Measurements from ENCODE around the gene STK17A.

Gene STK17A

GRCh38 chr7:43612128-43612527, 29.2 kb downstream of the STK17A start:
- no peak overlapping the region for H3K4me2 ChIP-seq (ENCODE audit: low read depth, low read length, poor library complexity, severe bottlenecking)

GRCh38 chr7:43612599-43613589, 30.0 kb downstream of the STK17A start:
- Histone ChIP-seq H3K36me3 (ENCODE audit: insufficient read depth, low read length) (peaks cover 81% of the 10 kb centered on the region), H3K4me1 (ENCODE audit: insufficient read depth, low read length, poor library complexity, severe bottlenecking) (no peaks in the 10 kb centered on the region), H3K9ac (ENCODE audit: low read depth, low read length, poor library complexity, severe bottlenecking) (no peak overlapping the region), H3K79me2 (ENCODE audit: insufficient read depth, low read length) (peaks cover 73% of the 10 kb centered on the region; the same call in 1 of the 2 replicates), H3K4me3 (ENCODE audit: low read length, poor library complexity, severe bottlenecking) (no peak overlapping the region), H3K4me2 (ENCODE audit: low read depth, low read length, poor library complexity, severe bottlenecking) (no peak overlapping the region), H3K9me3 (ENCODE audit: insufficient read depth, low read depth, low read length) (no peaks in the 10 kb centered on the region), H4K20me1 (ENCODE audit: insufficient read depth, low read length, poor library complexity, severe bottlenecking) (peaks cover 35% of the 10 kb centered on the region), H3K27me3 (ENCODE audit: insufficient read depth, low read length, poor library complexity, severe bottlenecking) (no peaks in the 10 kb centered on the region), H3K9me2 (replicated peaks; ENCODE audit: low read depth, low read length) (no peaks in the 10 kb centered on the region), H3F3A (ENCODE audit: low read depth) (no peaks in the 10 kb centered on the region), H2AFZ (ENCODE audit: low read length) (no peak overlapping the region)
- TF ChIP-seq EZH2phosphoT487 (IDR thresholded peaks at IDR 0.05; ENCODE audit: borderline replicate concordance) = no peak
- TF ChIP-seq CTCF (conservative IDR thresholded peaks at IDR 0.05; ENCODE audit: low read length) = no peak

More at GRCh38 chr7:43612128-43612527, 29.2 kb downstream of the STK17A start:
- Histone ChIP-seq H3K4me3 (ENCODE audit: low read length, poor library complexity, severe bottlenecking) (no peak overlapping the region), H3K4me1 (ENCODE audit: insufficient read depth, low read length, poor library complexity, severe bottlenecking) (no peaks in the 10 kb centered on the region), H3K9me3 (ENCODE audit: insufficient read depth, low read depth, low read length) (no peaks in the 10 kb centered on the region), H3K9me2 (replicated peaks; ENCODE audit: low read depth, low read length) (no peaks in the 10 kb centered on the region), H2AFZ (ENCODE audit: low read length) (no peak overlapping the region), H3K36me3 (ENCODE audit: insufficient read depth, low read length) (peaks cover 78% of the 10 kb centered on the region), H4K20me1 (ENCODE audit: insufficient read depth, low read length, poor library complexity, severe bottlenecking) (peaks cover 35% of the 10 kb centered on the region), H3K9ac (ENCODE audit: low read depth, low read length, poor library complexity, severe bottlenecking) (no peak overlapping the region), H3K79me2 (ENCODE audit: insufficient read depth, low read length) (peaks cover 75% of the 10 kb centered on the region; the same call in 1 of the 2 replicates), H3F3A (ENCODE audit: low read depth) (no peaks in the 10 kb centered on the region), H3K27me3 (ENCODE audit: insufficient read depth, low read length, poor library complexity, severe bottlenecking) (no peaks in the 10 kb centered on the region)
- TF ChIP-seq CTCF (conservative IDR thresholded peaks at IDR 0.05; ENCODE audit: low read length) = no peak
- TF ChIP-seq EZH2phosphoT487 (IDR thresholded peaks at IDR 0.05; ENCODE audit: borderline replicate concordance) = no peak

- H3K4me3 ChIP-seq (ENCODE audit: low read length, poor library complexity, severe bottlenecking) = no peak overlapping the region
- H3K9me3 ChIP-seq (ENCODE audit: insufficient read depth, low read depth, low read length) = no peaks in the 10 kb centered on the region
- no peaks in the 10 kb centered on the region for H3K27me3 ChIP-seq (ENCODE audit: insufficient read depth, low read length, poor library complexity, severe bottlenecking)
- peaks cover 83% of the 10 kb centered on the region for H3K36me3 ChIP-seq (ENCODE audit: insufficient read depth, low read length)
- no peak overlapping the region for H3K4me2 ChIP-seq (ENCODE audit: low read depth, low read length, poor library complexity, severe bottlenecking)
- H3F3A ChIP-seq (ENCODE audit: low read depth) = no peaks in the 10 kb centered on the region
- TF ChIP-seq EZH2phosphoT487 (IDR thresholded peaks at IDR 0.05; ENCODE audit: borderline replicate concordance) (no peak), CTCF (conservative IDR thresholded peaks at IDR 0.05; ENCODE audit: low read length) (no peak)
- peaks cover 74% of the 10 kb centered on the region; the same call in 1 of the 2 replicates for H3K79me2 ChIP-seq (ENCODE audit: insufficient read depth, low read length)
- H3K9me2 ChIP-seq (replicated peaks; ENCODE audit: low read depth, low read length) = no peaks in the 10 kb centered on the region
- no peak overlapping the region for H3K9ac ChIP-seq (ENCODE audit: low read depth, low read length, poor library complexity, severe bottlenecking)
- peaks cover 32% of the 10 kb centered on the region for H4K20me1 ChIP-seq (ENCODE audit: insufficient read depth, low read length, poor library complexity, severe bottlenecking)
- H2AFZ ChIP-seq (ENCODE audit: low read length) = no peak overlapping the region
- no peaks in the 10 kb centered on the region for H3K4me1 ChIP-seq (ENCODE audit: insufficient read depth, low read length, poor library complexity, severe bottlenecking)
These were observed 32.7 kb downstream of the STK17A start for GRCh38 chr7:43615558-43616145.
